ENCODE results near the gene ZBTB7B. TPM values are rescaled to one million over a fixed set of nuclear protein-coding genes. Genes with fewer than 3 reads are reported as not detected.
A peak's percentile ranks its signal among the peaks of the same experiment; 100 is the strongest.

The ZBTB7B gene
- total and polyA plus RNA-seq, 9 of the 15 experiments (the other 6 are each of a cell fraction or from before 2014, with no cell fraction given) = 0.04 to 46.5 (median 15.2) TPM

DNA sequence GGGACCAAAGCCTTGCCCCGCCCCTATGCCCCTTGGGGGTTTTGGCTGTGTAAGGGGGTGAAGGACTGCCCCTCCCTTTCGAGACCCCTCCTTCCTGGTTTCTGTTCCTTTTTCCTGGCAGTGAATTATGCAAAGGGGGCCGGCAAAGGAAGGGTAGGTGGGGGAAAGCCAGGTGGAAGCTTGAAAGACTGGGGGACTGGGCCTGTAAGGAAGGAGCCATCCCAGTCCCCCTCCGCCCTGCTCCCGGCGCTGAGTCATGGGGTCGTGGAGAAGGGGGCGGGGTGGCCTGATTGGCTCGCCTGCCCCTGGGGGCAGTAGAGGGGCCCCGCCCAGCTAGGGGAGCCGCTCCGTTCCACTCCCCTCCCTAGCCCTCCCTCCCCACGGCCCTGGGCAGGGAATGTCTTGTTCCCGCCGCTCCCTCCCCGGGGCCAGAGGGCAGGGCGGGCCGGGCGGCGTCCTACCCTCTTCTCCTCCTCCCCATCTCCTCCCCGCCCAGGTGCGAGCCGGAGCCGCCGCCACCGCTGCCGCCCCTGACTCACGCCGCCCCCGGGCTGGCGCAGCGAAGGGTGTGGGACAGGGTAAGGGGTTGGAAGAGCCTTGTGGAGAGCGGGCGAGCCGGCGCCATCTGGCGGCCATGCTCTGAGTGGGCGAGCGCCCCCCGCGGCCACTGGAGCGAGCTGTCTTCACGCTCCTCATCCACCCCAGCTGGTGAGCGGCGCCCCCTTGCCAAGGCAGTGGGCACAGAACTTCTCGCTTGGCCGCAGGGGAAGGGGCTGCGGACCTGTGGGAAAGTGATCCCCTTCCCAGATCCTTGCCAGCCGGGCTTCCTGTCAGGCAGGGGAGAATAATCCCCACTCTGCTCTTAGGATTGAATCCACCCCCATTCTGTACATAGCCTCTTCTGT, 14.7 kb downstream of the ZBTB7B start (continued):
- TF ChIP-seq, protein P1, sequence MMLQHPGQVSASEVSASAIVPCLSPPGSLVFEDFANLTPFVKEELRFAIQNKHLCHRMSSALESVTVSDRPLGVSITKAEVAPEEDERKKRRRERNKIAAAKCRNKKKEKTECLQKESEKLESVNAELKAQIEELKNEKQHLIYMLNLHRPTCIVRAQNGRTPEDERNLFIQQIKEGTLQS (IDR thresholded peaks at IDR 0.05) = peak; percentile 68
- TF ChIP-seq, protein P1 (CRISPR knock-in tag; conservative IDR thresholded peaks at IDR 0.05) = 0 out of 2 replicates have a peak, but pooled peaks have one; percentile 58
- TF ChIP-seq POLR3A (IDR thresholded peaks at IDR 0.05; ENCODE audit: borderline replicate concordance, extremely low read depth, insufficient read depth, insufficient read length) (no peak), ZNF253 (CRISPR knock-in tag; conservative IDR thresholded peaks at IDR 0.05) (no peak), NONO (IDR thresholded peaks at IDR 0.05; ENCODE audit: low read depth in 2 of 2, low read length in 1 of 2) (peak in 1 of 2 experiments; percentile 70; a peak in 1 of 4 replicates), MTA3 (IDR thresholded peaks at IDR 0.05; ENCODE audit: borderline replicate concordance) (peak; percentile 97), ZNF780A (CRISPR knock-in tag; IDR thresholded peaks at IDR 0.05) (no peak), ZC3H4 (CRISPR knock-in tag; IDR thresholded peaks at IDR 0.05; ENCODE audit: borderline replicate concordance) (no peak), C11orf30 (IDR thresholded peaks at IDR 0.05; ENCODE audit: low read depth) (no peak), GTF2E2 (tag; IDR thresholded peaks at IDR 0.05) (peak; percentile 25; the same call in 1 of the 2 replicates), MECOM (CRISPR knock-in tag; IDR thresholded peaks at IDR 0.05) (no peak), ZEB2 (IDR thresholded peaks at IDR 0.05) (peak; percentile 95), GATAD2B (IDR thresholded peaks at IDR 0.05; ENCODE audit: borderline replicate concordance) (no peak; the same call in 1 of the 2 replicates)
- TF ChIP-seq, protein P2, sequence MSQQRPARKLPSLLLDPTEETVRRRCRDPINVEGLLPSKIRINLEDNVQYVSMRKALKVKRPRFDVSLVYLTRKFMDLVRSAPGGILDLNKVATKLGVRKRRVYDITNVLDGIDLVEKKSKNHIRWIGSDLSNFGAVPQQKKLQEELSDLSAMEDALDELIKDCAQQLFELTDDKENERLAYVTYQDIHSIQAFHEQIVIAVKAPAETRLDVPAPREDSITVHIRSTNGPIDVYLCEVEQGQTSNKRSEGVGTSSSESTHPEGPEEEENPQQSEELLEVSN (IDR thresholded peaks at IDR 0.05; ENCODE audit: borderline replicate concordance in 1 of 2, extremely low read depth in 1 of 2, insufficient read depth in 1 of 2, insufficient read length in 1 of 2, low read depth in 1 of 2, low read length in 1 of 2, poor library complexity in 1 of 2, severe bottlenecking in 1 of 2) = peak; percentile 33 to 41
- TF ChIP-seq, protein P3, sequence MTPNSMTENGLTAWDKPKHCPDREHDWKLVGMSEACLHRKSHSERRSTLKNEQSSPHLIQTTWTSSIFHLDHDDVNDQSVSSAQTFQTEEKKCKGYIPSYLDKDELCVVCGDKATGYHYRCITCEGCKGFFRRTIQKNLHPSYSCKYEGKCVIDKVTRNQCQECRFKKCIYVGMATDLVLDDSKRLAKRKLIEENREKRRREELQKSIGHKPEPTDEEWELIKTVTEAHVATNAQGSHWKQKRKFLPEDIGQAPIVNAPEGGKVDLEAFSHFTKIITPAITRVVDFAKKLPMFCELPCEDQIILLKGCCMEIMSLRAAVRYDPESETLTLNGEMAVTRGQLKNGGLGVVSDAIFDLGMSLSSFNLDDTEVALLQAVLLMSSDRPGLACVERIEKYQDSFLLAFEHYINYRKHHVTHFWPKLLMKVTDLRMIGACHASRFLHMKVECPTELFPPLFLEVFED (CRISPR knock-in tag; conservative IDR thresholded peaks at IDR 0.05) = peak; percentile 64; the same call in 1 of the 2 replicates
- TF ChIP-seq, protein P4, sequence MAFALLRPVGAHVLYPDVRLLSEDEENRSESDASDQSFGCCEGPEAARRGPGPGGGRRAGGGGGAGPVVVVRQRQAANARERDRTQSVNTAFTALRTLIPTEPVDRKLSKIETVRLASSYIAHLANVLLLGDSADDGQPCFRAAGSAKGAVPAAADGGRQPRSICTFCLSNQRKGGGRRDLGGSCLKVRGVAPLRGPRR (CRISPR knock-in tag; IDR thresholded peaks at IDR 0.05) = no peak
- TF ChIP-seq, protein P5, sequence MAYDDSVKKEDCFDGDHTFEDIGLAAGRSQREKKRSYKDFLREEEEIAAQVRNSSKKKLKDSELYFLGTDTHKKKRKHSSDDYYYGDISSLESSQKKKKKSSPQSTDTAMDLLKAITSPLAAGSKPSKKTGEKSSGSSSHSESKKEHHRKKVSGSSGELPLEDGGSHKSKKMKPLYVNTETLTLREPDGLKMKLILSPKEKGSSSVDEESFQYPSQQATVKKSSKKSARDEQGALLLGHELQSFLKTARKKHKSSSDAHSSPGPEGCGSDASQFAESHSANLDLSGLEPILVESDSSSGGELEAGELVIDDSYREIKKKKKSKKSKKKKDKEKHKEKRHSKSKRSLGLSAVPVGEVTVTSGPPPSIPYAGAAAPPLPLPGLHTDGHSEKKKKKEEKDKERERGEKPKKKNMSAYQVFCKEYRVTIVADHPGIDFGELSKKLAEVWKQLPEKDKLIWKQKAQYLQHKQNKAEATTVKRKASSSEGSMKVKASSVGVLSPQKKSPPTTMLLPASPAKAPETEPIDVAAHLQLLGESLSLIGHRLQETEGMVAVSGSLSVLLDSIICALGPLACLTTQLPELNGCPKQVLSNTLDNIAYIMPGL (CRISPR knock-in tag; IDR thresholded peaks at IDR 0.05) = peak; percentile 91; the same call in 1 of the 2 replicates
- TF ChIP-seq, protein P6, sequence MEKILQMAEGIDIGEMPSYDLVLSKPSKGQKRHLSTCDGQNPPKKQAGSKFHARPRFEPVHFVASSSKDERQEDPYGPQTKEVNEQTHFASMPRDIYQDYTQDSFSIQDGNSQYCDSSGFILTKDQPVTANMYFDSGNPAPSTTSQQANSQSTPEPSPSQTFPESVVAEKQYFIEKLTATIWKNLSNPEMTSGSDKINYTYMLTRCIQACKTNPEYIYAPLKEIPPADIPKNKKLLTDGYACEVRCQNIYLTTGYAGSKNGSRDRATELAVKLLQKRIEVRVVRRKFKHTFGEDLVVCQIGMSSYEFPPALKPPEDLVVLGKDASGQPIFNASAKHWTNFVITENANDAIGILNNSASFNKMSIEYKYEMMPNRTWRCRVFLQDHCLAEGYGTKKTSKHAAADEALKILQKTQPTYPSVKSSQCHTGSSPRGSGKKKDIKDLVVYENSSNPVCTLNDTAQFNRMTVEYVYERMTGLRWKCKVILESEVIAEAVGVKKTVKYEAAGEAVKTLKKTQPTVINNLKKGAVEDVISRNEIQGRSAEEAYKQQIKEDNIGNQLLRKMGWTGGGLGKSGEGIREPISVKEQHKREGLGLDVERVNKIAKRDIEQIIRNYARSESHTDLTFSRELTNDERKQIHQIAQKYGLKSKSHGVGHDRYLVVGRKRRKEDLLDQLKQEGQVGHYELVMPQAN (IDR thresholded peaks at IDR 0.05; ENCODE audit: borderline replicate concordance) = no peak; the same call in 1 of the 2 replicates

All from K562 (cell line).